NCI-H526 (cell line): ENCODE measurements around the gene VPS13D.
A peak's percentile ranks its signal among the peaks of the same experiment; 100 is the strongest.

Source experiments
- DNase-seq, 2 experiments: peaks; one replicate each; lab custom pipeline; 2025; lab: John Stamatoyannopoulos, UW

Gene VPS13D

GRCh38 chr1:12555411-12556367, 325.9 kb downstream of the VPS13D start:
- no peak for DNase-seq

DNA sequence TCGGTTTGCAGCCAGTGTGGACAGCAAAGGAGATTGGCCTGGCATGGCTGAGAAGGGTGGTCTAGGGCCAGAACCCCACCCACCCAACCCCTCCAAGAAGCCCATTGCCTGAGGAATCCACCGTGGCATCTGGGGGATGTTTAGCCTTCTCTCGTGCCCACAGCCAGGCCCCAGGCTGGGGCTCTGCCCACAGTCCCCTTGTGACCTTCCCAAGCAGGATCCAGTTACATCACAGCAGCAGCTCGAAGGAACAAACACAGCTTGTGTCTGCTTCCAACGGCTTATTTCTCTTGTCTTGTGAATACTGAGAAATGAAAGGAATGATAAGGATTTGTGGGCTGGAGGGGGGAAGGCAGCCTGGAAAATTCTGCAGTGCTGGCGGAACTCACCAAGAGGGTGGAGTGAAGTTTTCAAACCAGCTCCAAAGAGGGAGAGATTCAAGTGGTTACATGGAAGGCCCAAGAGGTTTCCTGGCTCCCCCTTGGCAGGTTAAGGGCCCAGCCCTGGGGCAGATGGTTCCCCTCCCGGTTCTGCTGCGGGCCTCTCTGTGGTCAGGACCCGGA, 326.6 kb downstream of the VPS13D start:
- DNase-seq = peak in 1 of 2 experiments; percentile 15

GRCh38 chr1:12556957-12557935, 327.4 kb downstream of the VPS13D start:
- DNase-seq = no peak

GRCh38 chr1:12561121-12561520, 331.3 kb downstream of the VPS13D start:
- DNase-seq = no peak
